GM12875 (cell line): Measurements from ENCODE around the gene ZDHHC9.

ENCODE experiments used
- H3K4me3 ChIP-seq: one replicate; pipeline ENCODE4 v1.5.1; 2011; ENCODE audit warnings: low read depth, low read length, control low read depth
- TF ChIP-seq, protein P1 (sequence below): IDR thresholded peaks from 2 replicates; pipeline ENCODE4 v1.5.1; 2011; ENCODE audit warnings: low read depth, mild to moderate bottlenecking, control low read depth, inconsistent platforms, low read length, moderate library complexity, borderline replicate concordance; ENCODE audit not compliant: insufficient read depth

ZDHHC9 gene

DNA sequence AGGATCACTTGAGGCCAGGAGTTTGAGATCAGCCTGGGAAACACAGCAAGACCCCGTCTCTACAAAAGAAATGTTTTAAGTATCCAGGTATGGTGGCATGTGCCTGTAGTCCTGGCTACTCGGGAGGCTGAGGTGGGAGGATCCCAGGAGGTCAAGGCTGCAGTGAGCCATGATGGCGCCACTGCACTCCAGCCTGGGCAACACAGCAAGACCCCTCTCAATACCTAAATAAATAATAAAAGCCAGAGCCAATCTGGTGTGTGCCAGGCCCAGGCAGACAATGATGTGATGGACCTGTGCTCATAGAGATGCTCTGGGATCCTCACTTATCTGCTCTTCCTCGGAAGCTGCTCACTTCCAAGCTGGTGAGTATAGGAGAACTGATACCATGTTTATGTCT is 82.1 kb downstream of the ZDHHC9 start:
- H3K4me3 ChIP-seq: no peak overlapping the region
- TF ChIP-seq, protein P1, sequence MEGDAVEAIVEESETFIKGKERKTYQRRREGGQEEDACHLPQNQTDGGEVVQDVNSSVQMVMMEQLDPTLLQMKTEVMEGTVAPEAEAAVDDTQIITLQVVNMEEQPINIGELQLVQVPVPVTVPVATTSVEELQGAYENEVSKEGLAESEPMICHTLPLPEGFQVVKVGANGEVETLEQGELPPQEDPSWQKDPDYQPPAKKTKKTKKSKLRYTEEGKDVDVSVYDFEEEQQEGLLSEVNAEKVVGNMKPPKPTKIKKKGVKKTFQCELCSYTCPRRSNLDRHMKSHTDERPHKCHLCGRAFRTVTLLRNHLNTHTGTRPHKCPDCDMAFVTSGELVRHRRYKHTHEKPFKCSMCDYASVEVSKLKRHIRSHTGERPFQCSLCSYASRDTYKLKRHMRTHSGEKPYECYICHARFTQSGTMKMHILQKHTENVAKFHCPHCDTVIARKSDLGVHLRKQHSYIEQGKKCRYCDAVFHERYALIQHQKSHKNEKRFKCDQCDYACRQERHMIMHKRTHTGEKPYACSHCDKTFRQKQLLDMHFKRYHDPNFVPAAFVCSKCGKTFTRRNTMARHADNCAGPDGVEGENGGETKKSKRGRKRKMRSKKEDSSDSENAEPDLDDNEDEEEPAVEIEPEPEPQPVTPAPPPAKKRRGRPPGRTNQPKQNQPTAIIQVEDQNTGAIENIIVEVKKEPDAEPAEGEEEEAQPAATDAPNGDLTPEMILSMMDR: no peak

DNA sequence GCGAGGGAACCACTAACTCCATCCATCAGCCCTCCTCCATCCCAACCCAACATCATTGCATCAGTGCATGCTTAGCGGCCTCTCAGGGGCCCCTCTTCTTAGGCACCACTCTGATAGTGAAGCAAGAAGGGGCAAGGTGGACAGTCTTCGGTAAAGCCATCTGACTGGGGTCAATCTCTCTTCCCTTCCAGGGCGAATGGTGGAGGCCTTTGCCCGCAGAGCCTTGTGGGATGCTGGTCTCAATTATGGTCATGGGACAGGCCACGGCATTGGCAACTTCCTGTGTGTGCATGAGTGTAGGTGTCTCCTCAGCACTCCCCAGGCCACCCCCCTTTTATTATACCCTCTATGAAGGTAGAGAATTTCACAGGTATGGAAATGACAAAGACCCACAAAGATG is 82.7 kb downstream of the ZDHHC9 start:
- TF ChIP-seq, protein P1: no peak
- no peak overlapping the region for H3K4me3 ChIP-seq

DNA sequence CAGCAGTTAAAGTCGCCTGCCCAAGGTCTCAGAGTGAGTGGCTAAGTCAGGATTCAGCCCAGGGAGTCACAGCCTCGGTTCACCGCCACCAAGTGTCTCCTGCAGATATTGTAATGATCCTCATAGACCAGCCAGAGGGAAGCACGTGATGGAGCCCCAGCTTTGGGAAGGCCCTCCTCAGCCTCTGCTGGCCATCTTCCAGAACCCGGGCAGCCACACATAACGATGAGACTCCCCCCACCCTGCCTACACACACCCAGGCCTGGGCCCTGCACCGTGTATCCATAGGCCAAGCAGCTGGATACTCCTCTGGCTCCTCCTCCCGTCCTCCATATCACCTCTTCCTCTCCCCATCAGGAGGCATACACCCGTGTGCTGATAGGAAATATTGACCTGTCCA is 83.5 kb downstream of the ZDHHC9 start:
- H3K4me3 ChIP-seq: no peak overlapping the region
- TF ChIP-seq, protein P1: no peak

DNA sequence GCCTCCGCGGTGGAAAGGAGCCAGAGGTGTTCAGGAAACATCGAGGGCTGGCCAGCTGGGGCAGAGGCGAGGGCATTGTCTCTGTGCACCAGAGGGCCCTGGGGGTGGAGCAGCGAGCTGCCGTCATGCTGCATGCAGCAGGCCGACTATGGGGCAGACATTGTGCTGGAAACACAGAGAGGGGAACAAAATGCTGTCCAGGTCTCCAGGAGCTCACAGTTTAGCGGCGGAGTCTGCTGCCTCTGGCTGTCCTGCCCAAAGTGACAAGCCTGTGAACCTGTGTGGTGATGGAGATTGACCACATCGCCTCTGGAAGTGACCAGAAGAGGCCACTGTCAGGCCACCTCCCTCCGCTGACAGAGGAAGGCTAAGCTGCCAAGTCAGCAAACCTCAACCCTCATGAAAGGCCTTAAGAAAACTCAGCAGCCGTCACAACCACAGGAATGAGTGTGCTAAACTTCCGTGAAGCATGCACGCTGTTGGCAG is 84.1 kb downstream of the ZDHHC9 start:
- H3K4me3 ChIP-seq: no peak overlapping the region
- TF ChIP-seq, protein P1: no peak

DNA sequence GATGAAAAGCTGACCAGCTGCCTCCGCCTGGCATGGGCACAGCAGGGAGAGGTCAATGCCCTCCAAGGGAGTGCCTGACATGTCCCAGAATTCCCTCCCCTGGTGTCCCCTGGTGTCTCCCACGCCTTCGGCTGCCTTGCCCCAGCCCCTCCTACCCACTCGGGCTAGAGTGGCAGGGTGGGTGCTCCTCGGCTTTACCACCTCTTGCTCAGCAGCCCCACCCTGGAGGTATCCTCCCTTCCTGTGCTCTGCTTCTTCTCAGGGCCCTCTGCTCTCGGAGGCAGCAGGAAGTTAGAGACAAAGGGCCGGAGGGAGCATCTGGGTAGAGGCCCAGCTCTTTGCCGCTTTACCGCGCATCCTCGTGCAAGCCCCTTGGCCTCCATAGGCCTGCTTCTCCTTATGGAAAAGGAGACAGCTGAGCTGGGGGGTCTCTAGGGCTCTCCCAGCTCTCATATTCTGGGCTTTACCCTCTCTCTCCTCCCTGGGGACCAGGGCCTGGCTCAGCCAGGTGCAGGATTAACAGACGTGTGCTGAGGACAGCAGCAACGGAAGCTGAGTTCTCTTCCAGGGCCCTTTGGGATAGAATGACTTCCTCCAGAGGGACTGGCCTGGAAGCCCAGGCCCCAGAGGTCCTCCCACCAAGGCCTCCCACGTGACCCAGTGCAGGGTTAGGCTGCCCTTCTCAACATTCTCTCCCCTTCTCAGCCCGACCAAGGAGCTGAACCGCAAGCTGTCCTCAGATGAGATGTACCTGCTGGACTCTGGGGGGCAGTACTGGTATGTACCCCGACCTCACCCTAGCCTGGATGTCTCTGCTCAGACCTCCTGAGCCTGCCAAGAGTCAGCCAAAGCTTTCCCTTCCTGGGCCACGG is 87.7 kb downstream of the ZDHHC9 start:
- TF ChIP-seq, protein P1: peak; percentile 48
- no peak overlapping the region for H3K4me3 ChIP-seq

DNA sequence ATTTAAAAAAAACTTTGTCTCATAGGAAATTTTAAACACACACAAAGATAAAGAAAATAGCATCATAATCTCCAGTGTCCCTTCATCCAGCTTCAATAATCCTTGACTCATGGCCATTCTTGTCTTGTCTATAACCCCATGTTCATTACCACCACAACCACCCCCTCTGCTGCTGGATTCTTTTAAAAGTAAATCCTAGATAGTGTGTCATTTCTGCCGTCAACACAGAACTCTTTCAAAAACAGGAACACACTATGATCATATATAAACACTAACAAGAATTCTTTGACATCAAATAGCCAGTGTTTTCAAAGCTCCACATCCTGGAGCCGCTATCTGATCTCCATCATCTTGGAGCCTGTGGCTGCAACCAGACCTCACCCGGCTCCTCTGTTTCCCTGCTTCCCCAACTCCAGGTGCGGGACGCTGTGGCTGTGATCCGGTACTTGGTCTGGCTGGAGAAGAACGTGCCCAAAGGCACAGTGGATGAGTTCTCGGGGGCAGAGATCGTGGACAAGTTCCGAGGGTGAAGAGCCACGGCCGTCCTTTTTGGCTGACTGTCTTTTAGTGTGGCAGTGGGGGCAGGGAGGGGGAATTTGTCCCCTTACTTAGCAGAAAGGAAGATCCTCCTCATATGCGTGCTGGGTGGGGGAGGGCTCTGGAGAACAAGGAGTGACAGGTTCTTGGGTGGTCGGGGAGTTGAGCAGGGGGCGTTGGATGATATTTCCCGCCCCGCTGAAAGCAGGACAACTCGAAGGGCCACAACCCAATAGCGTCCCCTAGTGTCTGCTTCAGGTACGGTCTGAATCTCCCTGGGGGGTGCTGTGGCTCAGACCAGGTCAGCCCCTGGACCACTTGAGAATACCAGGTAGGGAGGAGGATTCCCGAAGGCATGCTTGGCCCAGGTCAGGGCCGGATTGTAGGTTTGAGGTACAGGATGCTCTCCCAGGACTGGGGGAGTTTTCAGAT is 89.3 kb downstream of the ZDHHC9 start:
- TF ChIP-seq, protein P1: peak; percentile 71
- H3K4me3 ChIP-seq: no peak overlapping the region
